ENCODE results near the gene CYTH4.

The CYTH4 gene

GRCh38 chr22:37280718-37281117 lies 1.6 kb upstream of the CYTH4 start:
- no peak for DNase-seq (ENCODE audit: insufficient read length, low spot score)
- TF ChIP-seq CTCF (IDR thresholded peaks at IDR 0.05; ENCODE audit: insufficient read depth, missing control alignments): no peak
- FAIRE-seq: no peak

GRCh38 chr22:37281195-37281594 lies 1.1 kb upstream of the CYTH4 start:
- no peak for FAIRE-seq
- DNase-seq (ENCODE audit: insufficient read length, low spot score): no peak
- no peak for TF ChIP-seq CTCF (IDR thresholded peaks at IDR 0.05; ENCODE audit: insufficient read depth, missing control alignments)

- no peak for TF ChIP-seq CTCF (IDR thresholded peaks at IDR 0.05; ENCODE audit: insufficient read depth, missing control alignments)
- no peak for DNase-seq (ENCODE audit: insufficient read length, low spot score)
- no peak for FAIRE-seq
These were observed 493 bp upstream of the CYTH4 start for GRCh38 chr22:37281646-37282384.

DNA sequence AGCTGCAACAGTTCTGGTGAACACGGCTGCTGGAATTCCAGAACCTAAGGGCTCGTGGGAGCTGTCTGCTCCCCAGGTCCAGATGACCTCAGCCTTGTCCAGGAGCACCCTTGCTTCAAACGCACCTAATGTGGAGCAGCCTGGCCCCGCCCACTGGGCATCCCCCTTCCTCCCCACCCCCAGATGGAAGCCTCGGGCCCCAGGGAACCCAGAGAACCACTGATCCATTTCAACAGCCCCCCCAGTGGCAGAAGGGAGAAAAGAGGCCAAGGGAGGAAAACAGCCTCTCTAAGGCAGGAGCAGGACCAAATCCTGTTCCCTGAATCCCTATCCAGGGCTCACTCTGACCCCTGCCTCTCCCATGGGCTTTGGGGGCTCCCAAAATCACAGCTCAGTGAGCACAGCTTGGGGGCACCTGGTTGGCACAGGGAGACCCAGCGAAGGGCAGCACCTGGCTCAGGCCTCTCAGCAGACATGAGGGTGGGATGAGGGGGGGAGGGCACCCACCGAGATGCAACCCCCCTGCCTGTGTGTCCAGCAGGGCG lies 1.2 kb downstream of the CYTH4 start:
- no peak for DNase-seq (ENCODE audit: insufficient read length, low spot score)
- FAIRE-seq: no peak
- no peak for TF ChIP-seq CTCF (IDR thresholded peaks at IDR 0.05; ENCODE audit: insufficient read depth, missing control alignments)

DNA sequence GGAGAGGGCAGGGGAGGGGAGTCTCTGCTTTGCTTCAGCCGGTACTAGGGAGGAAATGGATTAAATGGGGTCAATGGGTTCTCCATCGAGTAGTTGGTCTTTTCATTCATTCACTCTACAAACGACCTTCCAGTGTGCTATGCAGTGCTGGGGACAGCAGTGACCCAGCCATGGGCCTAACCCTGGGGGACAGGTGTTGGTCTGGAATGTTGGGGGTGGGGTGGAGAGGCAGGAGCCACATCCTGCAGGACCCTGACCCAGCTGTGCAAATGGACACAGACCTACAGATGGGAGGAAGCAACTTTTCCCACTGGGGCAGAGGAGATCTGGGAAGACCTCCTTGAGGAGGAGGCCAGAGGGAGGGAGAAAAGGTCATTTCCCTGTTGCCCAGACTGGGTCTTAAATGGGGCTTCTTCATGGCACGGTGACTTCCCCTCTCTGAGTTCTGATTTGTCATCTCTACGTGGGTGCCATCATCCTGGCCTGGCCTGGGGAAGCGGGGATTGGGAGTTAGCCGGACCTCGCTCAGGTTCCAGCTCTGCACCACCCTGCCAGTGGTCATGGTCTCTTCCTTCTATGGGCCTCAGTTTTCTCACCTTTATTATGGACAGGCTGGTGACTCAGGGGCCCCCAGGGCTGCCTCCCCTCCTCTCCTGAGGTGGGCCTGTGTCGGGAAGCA lies 2.0 kb downstream of the CYTH4 start:
- FAIRE-seq (no peak), DNase-seq (ENCODE audit: insufficient read length, low spot score) (no peak)

GRCh38 chr22:37284805-37285355 lies 2.6 kb downstream of the CYTH4 start:
- no peak for TF ChIP-seq CTCF (IDR thresholded peaks at IDR 0.05; ENCODE audit: insufficient read depth, missing control alignments)
- DNase-seq (ENCODE audit: insufficient read length, low spot score): no peak
- no peak for FAIRE-seq

More for the DNA sequence above, 2.0 kb downstream of the CYTH4 start:
- TF ChIP-seq CTCF (IDR thresholded peaks at IDR 0.05; ENCODE audit: insufficient read depth, missing control alignments): no peak
